GM21737 (cell line): ENCODE results near the gene HAX1.
"Not testable (repeated sequence)": the region's sequence is repeated elsewhere in the genome, so short reads cannot be mapped to it uniquely, and the experiment has no call there.

Experiments used
- ATAC-seq: cut with Tn5 transposase; IDR thresholded peaks from one replicate; pipeline ENCODE4 v1.9.1; 2021; ENCODE audit warnings: mild to moderate bottlenecking, moderate library complexity; ENCODE audit not compliant: unreplicated experiment

The HAX1 gene

GRCh38 chr1:154272217-154272998 is at the start of gene HAX1:
TSS of gene HAX1 (plus strand) at chr1:154272629. CDS start at chr1:154272724, 95 bp downstream.
- ATAC-seq: peak; percentile 85

- ATAC-seq: no peak
Measured at GRCh38 chr1:154222918-154223317, 49.5 kb upstream of the HAX1 start.

- no peak for ATAC-seq
Measured at GRCh38 chr1:154223621-154224020, 48.8 kb upstream of the HAX1 start.

GRCh38 chr1:154225370-154225769 is 47.1 kb upstream of the HAX1 start:
- ATAC-seq: no peak

- not testable (repeated sequence) for ATAC-seq
Measured at GRCh38 chr1:154231112-154231511, 41.3 kb upstream of the HAX1 start.

- ATAC-seq: not testable (repeated sequence)
Measured at GRCh38 chr1:154233127-154233526, 39.3 kb upstream of the HAX1 start.

- ATAC-seq: no peak
Measured at GRCh38 chr1:154236855-154237254, 35.6 kb upstream of the HAX1 start.

GRCh38 chr1:154237435-154237834 is 35.0 kb upstream of the HAX1 start:
- no peak for ATAC-seq

- no peak for ATAC-seq
Measured at GRCh38 chr1:154237880-154238506, 34.4 kb upstream of the HAX1 start.

GRCh38 chr1:154239491-154239890 is 32.9 kb upstream of the HAX1 start:
- ATAC-seq: no peak

- no peak for ATAC-seq
Measured at GRCh38 chr1:154240294-154240833, 32.1 kb upstream of the HAX1 start.

- ATAC-seq: no peak
Measured at GRCh38 chr1:154241703-154242351, 30.6 kb upstream of the HAX1 start.

GRCh38 chr1:154253671-154254070 is 18.8 kb upstream of the HAX1 start:
- no peak for ATAC-seq

- ATAC-seq: no peak
Measured at GRCh38 chr1:154256686-154257085, 15.7 kb upstream of the HAX1 start.

- no peak for ATAC-seq
Measured at GRCh38 chr1:154258784-154259183, 13.6 kb upstream of the HAX1 start.

GRCh38 chr1:154260127-154260526 is 12.3 kb upstream of the HAX1 start:
- no peak for ATAC-seq

GRCh38 chr1:154263465-154264332 is 8.7 kb upstream of the HAX1 start:
- ATAC-seq: no peak

- no peak for ATAC-seq
Measured at GRCh38 chr1:154264454-154264853, 8.0 kb upstream of the HAX1 start.

- no peak for ATAC-seq
Measured at GRCh38 chr1:154265586-154265985, 6.8 kb upstream of the HAX1 start.

- ATAC-seq: no peak
Measured at GRCh38 chr1:154270833-154271232, 1.6 kb upstream of the HAX1 start.
